Keratinocyte (primary cell): Measurements from ENCODE around the gene KRT14. TPM values are rescaled to one million over a fixed set of nuclear protein-coding genes. Genes with fewer than 3 reads are reported as not detected.

ENCODE experiments used
- DNase-seq: peaks from one replicate; pipeline ENCODE4 v3.0.0-alpha.2; 2011; ENCODE audit warnings: low read depth, missing footprints, low spot score
- FAIRE-seq: peaks from 2 replicates; lab custom pipeline; 2011; peaks lifted over from hg19 to GRCh38; lab: Jason Lieb, UNC
- H2AFZ ChIP-seq: 2 replicates; pipeline ENCODE4 v1.6.0; 2012; ENCODE audit warnings: low read length, control low read depth, inconsistent platforms; ENCODE audit not compliant: control insufficient read depth
- H3K27ac ChIP-seq: 2 replicates; pipeline ENCODE4 v1.5.1; 2011; ENCODE audit warnings: low read length; ENCODE audit not compliant: control insufficient read depth, insufficient read depth
- H3K27me3 ChIP-seq: 3 replicates; pipeline ENCODE4 v1.6.0; 2011; ENCODE audit warnings: low read length; ENCODE audit not compliant: control insufficient read depth, insufficient read depth; ENCODE audit errors: extremely low read depth
- H3K36me3 ChIP-seq, 2 experiments: 2 replicates in 1 of 2; 3 replicates in 1 of 2; pipeline ENCODE4 v1.5.1; 2011; ENCODE audit warnings: low read length in 2 of 2, mild to moderate bottlenecking in 1 of 2; ENCODE audit not compliant: control insufficient read depth in 2 of 2, insufficient read depth in 2 of 2; ENCODE audit errors: extremely low read depth in 1 of 2
- H3K4me1 ChIP-seq: 3 replicates; pipeline ENCODE4 v1.5.1; 2011; ENCODE audit warnings: low read length; ENCODE audit not compliant: control insufficient read depth, insufficient read depth; ENCODE audit errors: extremely low read depth
- H3K4me2 ChIP-seq: 3 replicates; pipeline ENCODE4 v1.6.0; 2011; ENCODE audit warnings: low read depth, low read length; ENCODE audit not compliant: control insufficient read depth, insufficient read depth; ENCODE audit errors: extremely low read depth
- H3K4me3 ChIP-seq, 3 experiments: fragments of 200-600 bp in 1 of 3; sonication (generic) in 1 of 3; 2 replicates in 2 of 3; 3 replicates in 1 of 3; pipeline ENCODE4 v1.5.1; 2011 to 2016; ENCODE audit warnings: low read length in 3 of 3, mild to moderate bottlenecking in 3 of 3, control low read depth in 2 of 3, inconsistent platforms in 1 of 3, low read depth in 1 of 3, mixed read lengths in 1 of 3, mixed run types in 1 of 3, moderate library complexity in 1 of 3; ENCODE audit not compliant: control insufficient read depth in 2 of 3, insufficient read depth in 2 of 3; ENCODE audit errors: extremely low read depth in 1 of 3
- H3K79me2 ChIP-seq: 2 replicates; pipeline ENCODE4 v1.6.0; 2012; ENCODE audit warnings: low read length; ENCODE audit not compliant: control insufficient read depth, insufficient read depth
- H3K9ac ChIP-seq: 3 replicates; pipeline ENCODE4 v1.6.0; 2011; ENCODE audit warnings: low read length; ENCODE audit not compliant: control insufficient read depth, insufficient read depth; ENCODE audit errors: extremely low read depth
- H3K9me1 ChIP-seq: 3 replicates; pipeline ENCODE4 v1.6.0; 2011; ENCODE audit warnings: low read length; ENCODE audit not compliant: control insufficient read depth, insufficient read depth; ENCODE audit errors: extremely low read depth
- H3K9me3 ChIP-seq: 2 replicates; pipeline ENCODE4 v1.5.1; 2012; ENCODE audit warnings: low read depth, low read length; ENCODE audit not compliant: control insufficient read depth
- H4K20me1 ChIP-seq: 3 replicates; pipeline ENCODE4 v1.6.0; 2011; ENCODE audit warnings: low read length; ENCODE audit not compliant: control insufficient read depth, insufficient read depth; ENCODE audit errors: extremely low read depth
- CTCF ChIP-seq, 3 experiments: IDR thresholded peaks in 1 of 3; conservative IDR thresholded peaks in 1 of 3; optimal IDR thresholded peaks in 1 of 3; 2 replicates in 2 of 3; 3 replicates in 1 of 3; pipeline versions ENCODE3 to v1.5.1; 2011; ENCODE audit warnings: low read length in 3 of 3, mild to moderate bottlenecking in 3 of 3, moderate library complexity in 2 of 3, control low read depth in 1 of 3, inconsistent platforms in 1 of 3; ENCODE audit not compliant: insufficient read depth in 2 of 3; ENCODE audit errors: extremely low read depth in 1 of 3
- EZH2 ChIP-seq: IDR thresholded peaks from one replicate; pipeline ENCODE4 v1.6.1; 2012; ENCODE audit warnings: inconsistent platforms, mild to moderate bottlenecking, low read length, moderate library complexity
- dilution Hi-C: fragments of 300-500 bp; cut with MboI; formaldehyde crosslinking; loops from one replicate; pipeline ENCODE4 v1.7.0; 2020; ENCODE audit warnings: low sequenced_read_pairs; ENCODE audit not compliant: extremely low pct_ligation_motif_present
- polyA plus RNA-seq, 5 experiments: library from polyadenylated mRNA; depleted of rRNA in 3 of 5; stranded (reverse) in 3 of 5; stranded (forward) in 1 of 5; unstranded in 1 of 5; fragments of >200 nt; gene quantifications; 1 replicate in 1 of 5; 2 replicates in 3 of 5; 3 replicates in 1 of 5; pipeline versions ENCODE4 v1.2.1 to v1.2.3, GENCODE V29; 2011 to 2012; ENCODE audit warnings: missing spikeins in 2 of 5, low read depth in 1 of 5, low replicate concordance in 1 of 5

Gene KRT14
- polyA plus RNA-seq, 1 donor (not counting 4 experiments of a cell fraction or from before 2014, with no cell fraction given) = 26,041 TPM

DNA sequence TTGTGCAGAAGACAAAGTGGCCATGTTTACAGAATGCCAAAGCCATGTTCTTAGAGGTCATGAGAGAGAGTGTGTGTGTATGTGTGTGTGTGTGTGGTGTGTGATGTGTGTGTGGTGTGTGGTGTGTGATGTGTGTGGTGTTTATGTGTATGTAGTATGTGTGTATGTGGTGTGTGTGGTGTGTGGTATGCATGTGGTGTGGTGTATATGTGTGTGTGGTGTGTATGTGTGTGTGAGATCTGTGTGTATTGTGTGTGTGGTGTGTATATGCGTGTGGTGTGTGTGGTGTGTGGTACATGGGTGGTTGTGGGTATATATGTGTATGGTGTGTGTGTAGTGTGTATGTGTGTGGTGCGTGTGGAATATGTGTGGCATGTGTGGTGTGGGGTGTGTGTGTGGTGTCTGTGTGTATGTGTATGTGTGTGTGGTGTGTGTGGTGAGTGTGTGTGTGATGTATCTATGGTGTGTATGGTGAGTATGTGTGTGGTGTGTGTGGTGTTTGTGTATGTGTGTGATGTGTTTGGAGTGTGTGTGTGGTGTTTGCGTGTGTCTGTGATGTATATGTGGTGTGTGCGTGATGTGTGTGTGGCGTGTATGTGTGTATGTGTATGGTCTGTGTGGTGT is 45.9 kb upstream of the KRT14 start:
- Histone ChIP-seq H3K9ac (no peak overlapping the region), H3K4me3 (no peak overlapping the region), H3K4me1 (peaks cover 47% of the 10 kb centered on the region), H3K9me1 (no peaks in the 10 kb centered on the region), H3K9me3 (no peaks in the 10 kb centered on the region), H3K36me3 (no peaks in the 10 kb centered on the region), H3K79me2 (no peaks in the 10 kb centered on the region), H4K20me1 (no peaks in the 10 kb centered on the region), H3K27me3 (no peaks in the 10 kb centered on the region), H3K27ac (no peak overlapping the region), H2AFZ (no peak overlapping the region), H3K4me2 (no peak overlapping the region)
- no peak for DNase-seq
- TF ChIP-seq CTCF (optimal IDR thresholded peaks at IDR 0.05 in 1 of 3, IDR thresholded peaks at IDR 0.05 in 1 of 3, conservative IDR thresholded peaks at IDR 0.05 in 1 of 3; ENCODE audit: extremely low read depth in 1 of 3, insufficient read depth in 2 of 3, low read length in 3 of 3) (no peak), EZH2 (no peak)
- FAIRE-seq = peak; percentile 81
- dilution Hi-C loops = no loop called here

DNA sequence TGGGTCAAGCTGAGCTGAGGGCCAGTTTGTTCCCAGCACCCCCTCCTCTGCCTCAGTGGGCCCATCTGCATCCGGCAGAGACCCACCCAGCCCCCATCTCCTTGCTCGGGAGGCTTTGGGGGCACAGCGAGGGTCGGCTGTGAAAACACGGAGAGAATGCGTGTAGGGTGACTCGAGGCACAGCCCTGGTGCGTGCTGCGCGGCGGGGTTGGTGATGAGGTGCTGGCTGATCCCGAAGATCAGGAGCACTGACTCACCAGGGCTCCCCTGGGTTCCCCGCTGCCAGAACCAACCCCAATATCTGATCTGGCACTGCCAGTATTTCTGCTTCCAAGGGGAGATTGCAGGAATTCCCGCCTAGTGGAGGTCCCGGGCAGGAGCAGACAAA is 45.2 kb upstream of the KRT14 start:
- Histone ChIP-seq H3K9ac (no peak overlapping the region), H2AFZ (no peak overlapping the region), H3K4me1 (peaks cover 47% of the 10 kb centered on the region), H3K36me3 (no peaks in the 10 kb centered on the region), H3K79me2 (no peaks in the 10 kb centered on the region), H3K4me3 (no peak overlapping the region), H3K27ac (no peak overlapping the region), H4K20me1 (no peaks in the 10 kb centered on the region), H3K27me3 (no peaks in the 10 kb centered on the region), H3K4me2 (no peak overlapping the region), H3K9me1 (no peaks in the 10 kb centered on the region), H3K9me3 (no peaks in the 10 kb centered on the region)
- DNase-seq (no peak), FAIRE-seq (no peak)
- TF ChIP-seq EZH2 (no peak), CTCF (optimal IDR thresholded peaks at IDR 0.05 in 1 of 3, IDR thresholded peaks at IDR 0.05 in 1 of 3, conservative IDR thresholded peaks at IDR 0.05 in 1 of 3; ENCODE audit: extremely low read depth in 1 of 3, insufficient read depth in 2 of 3, low read length in 3 of 3) (no peak)
- dilution Hi-C loops = no loop called here
